Transverse colon (tissue), 4 donors: Measurements from ENCODE around the gene AOX1. TPM values are rescaled to one million over a fixed set of nuclear protein-coding genes. Genes with fewer than 3 reads are reported as not detected.

Source experiments
- DNase-seq: peaks from one replicate; pipeline ENCODE4 v3.0.0-alpha.2; 2019
- H3K27ac ChIP-seq, 4 donors: fragments of 200-600 bp; sonication (generic); 2 replicates each; pipeline ENCODE4 v1.5.1; 2016 to 2018; ENCODE audit warnings: inconsistent platforms in 4 of 4
- H3K27me3 ChIP-seq: fragments of 200-600 bp; sonication (generic); 2 replicates; pipeline ENCODE4 v1.5.1; 2017; ENCODE audit warnings: inconsistent platforms
- H3K36me3 ChIP-seq, 4 donors: fragments of 200-600 bp; sonication (generic); 2 replicates each; pipeline ENCODE4 v1.5.1; 2017 to 2019; ENCODE audit warnings: inconsistent platforms in 4 of 4
- H3K4me1 ChIP-seq, 4 donors: fragments of 200-600 bp; sonication (generic); 2 replicates each; pipeline ENCODE4 v1.5.1; 2017 to 2020; ENCODE audit warnings: inconsistent platforms in 4 of 4
- H3K4me3 ChIP-seq, 4 donors: fragments of 200-600 bp; sonication (generic); 1 replicate in 1 of 4; 2 replicates in 3 of 4; pipeline versions ENCODE4 v1.5.1 to v1.6.1; 2017 to 2019; ENCODE audit warnings: inconsistent platforms in 4 of 4
- H3K9me3 ChIP-seq, 2 donors: fragments of 200-600 bp; sonication (generic); 2 replicates each; pipeline ENCODE4 v1.5.1; 2017 to 2019; ENCODE audit warnings: inconsistent platforms in 2 of 2
- EP300 ChIP-seq: sonication (generic); formaldehyde crosslinking; IDR thresholded peaks from one replicate; pipeline ENCODE4 v1.6.1; 2017; ENCODE audit warnings: antibody characterized with exemption, low read depth
- POLR2A ChIP-seq: fragments of 450-650 bp; IDR thresholded peaks from one replicate; pipeline ENCODE4 v1.6.1; 2016; ENCODE audit warnings: antibody characterized with exemption, mild to moderate bottlenecking, moderate library complexity
- POLR2AphosphoS5 ChIP-seq, 3 donors: sonication (generic); formaldehyde crosslinking; IDR thresholded peaks; one replicate each; pipeline ENCODE4 v1.6.1; 2016; ENCODE audit warnings: antibody characterized with exemption in 3 of 3
- WGBS, 2 donors: methylation state at CpG; one replicate each; pipeline ENCODE4 v1.1.5; 2018; ENCODE audit warnings: low coverage in 1 of 2; 5-methylcytosine and 5-hydroxymethylcytosine counted together
- in situ Hi-C, 4 donors: fragments of 200-750 bp; cut with MboI; loops; one replicate each; pipeline versions ENCODE4 v1.15.0 to v1.15.1; 2017; ENCODE audit warnings: low sequenced_read_pairs in 3 of 4, low pct_ligation_motif_present in 1 of 4, low pct_unique_long_range_greater_than_20kb in 1 of 4
- intact Hi-C: fragments of 100-400 bp; cut with DNase I; formaldehyde crosslinking; loops from one replicate; pipeline ENCODE4 v1.15.1; 2023; ENCODE audit warnings: low total_unique reads
- total RNA-seq, 4 donors: library from RNA; depleted of rRNA; stranded (reverse); fragments of >200 nt; gene quantifications; one replicate each; pipeline ENCODE4 v1.1.0, GENCODE V29; 2016
- TF ChIP-seq, protein P1 (sequence below), 5 experiments: fragments of 200-600 bp in 3 of 5; fragments of 450-650 bp in 2 of 5; sonication (generic) in 3 of 5; IDR thresholded peaks; 1 replicate in 2 of 5; 2 replicates in 3 of 5; pipeline ENCODE4 v1.5.1; 2016 to 2017; ENCODE audit warnings: antibody characterized with exemption in 5 of 5, inconsistent platforms in 3 of 5, mild to moderate bottlenecking in 2 of 5, moderate library complexity in 1 of 5

Gene AOX1
- total RNA-seq, 4 donors from 2014 or later, result 12.0 to 28.1 (median 19.0) TPM

DNA sequence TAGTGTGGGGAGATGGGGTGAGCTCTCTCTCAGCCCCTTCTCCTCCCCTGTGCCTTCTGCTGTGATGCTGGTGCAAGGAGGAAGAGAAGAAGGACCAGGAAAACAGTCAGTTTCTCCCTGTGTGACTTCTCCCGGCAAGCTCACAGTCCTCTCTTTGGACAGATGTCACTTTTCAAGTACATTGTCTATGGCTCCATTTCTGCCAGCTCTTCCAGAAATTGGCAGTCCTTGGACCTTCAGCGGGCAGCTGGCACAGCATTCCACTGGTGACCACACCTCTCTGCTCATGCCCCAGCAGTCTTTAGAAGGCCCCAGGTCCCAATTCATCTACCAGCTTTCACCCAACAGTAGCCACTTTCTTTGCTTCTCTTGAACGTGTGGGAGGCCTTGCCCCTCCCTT is 63.9 kb downstream of the AOX1 start:
- TF ChIP-seq POLR2AphosphoS5 (IDR thresholded peaks at IDR 0.05) (no peak), EP300 (no peak), POLR2A (no peak)
- TF ChIP-seq, protein P1, sequence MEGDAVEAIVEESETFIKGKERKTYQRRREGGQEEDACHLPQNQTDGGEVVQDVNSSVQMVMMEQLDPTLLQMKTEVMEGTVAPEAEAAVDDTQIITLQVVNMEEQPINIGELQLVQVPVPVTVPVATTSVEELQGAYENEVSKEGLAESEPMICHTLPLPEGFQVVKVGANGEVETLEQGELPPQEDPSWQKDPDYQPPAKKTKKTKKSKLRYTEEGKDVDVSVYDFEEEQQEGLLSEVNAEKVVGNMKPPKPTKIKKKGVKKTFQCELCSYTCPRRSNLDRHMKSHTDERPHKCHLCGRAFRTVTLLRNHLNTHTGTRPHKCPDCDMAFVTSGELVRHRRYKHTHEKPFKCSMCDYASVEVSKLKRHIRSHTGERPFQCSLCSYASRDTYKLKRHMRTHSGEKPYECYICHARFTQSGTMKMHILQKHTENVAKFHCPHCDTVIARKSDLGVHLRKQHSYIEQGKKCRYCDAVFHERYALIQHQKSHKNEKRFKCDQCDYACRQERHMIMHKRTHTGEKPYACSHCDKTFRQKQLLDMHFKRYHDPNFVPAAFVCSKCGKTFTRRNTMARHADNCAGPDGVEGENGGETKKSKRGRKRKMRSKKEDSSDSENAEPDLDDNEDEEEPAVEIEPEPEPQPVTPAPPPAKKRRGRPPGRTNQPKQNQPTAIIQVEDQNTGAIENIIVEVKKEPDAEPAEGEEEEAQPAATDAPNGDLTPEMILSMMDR (IDR thresholded peaks at IDR 0.05), result no peak
- Histone ChIP-seq H3K4me1 (no peaks in the 10 kb centered on the region), H3K27me3 (no peaks in the 10 kb centered on the region), H3K27ac (no peak overlapping the region), H3K4me3 (no peak overlapping the region), H3K9me3 (no peaks in the 10 kb centered on the region), H3K36me3 (no peaks in the 10 kb centered on the region)
- 72 to 84% methylated on average over 2 to 3 of the region's 3 CpGs for WGBS, 2 donors
- DNase-seq, result no peak
- in situ Hi-C loops (no loop called here), intact Hi-C loops (no loop called here)

GRCh38 chr2:200650195-200650594 is 64.4 kb downstream of the AOX1 start:
- TF ChIP-seq EP300 (no peak), POLR2A (no peak), POLR2AphosphoS5 (IDR thresholded peaks at IDR 0.05) (no peak)
- TF ChIP-seq, protein P1 (IDR thresholded peaks at IDR 0.05), result no peak
- in situ Hi-C loops, result no loop called here
- Histone ChIP-seq H3K27ac (no peak overlapping the region), H3K4me3 (no peak overlapping the region), H3K36me3 (no peaks in the 10 kb centered on the region), H3K4me1 (no peaks in the 10 kb centered on the region), H3K9me3 (no peaks in the 10 kb centered on the region), H3K27me3 (no peaks in the 10 kb centered on the region)
- intact Hi-C loops, result no loop called here
- 43 to 70% methylated on average over 1 to 2 of the region's 2 CpGs for WGBS, 2 donors
- no peak for DNase-seq

DNA sequence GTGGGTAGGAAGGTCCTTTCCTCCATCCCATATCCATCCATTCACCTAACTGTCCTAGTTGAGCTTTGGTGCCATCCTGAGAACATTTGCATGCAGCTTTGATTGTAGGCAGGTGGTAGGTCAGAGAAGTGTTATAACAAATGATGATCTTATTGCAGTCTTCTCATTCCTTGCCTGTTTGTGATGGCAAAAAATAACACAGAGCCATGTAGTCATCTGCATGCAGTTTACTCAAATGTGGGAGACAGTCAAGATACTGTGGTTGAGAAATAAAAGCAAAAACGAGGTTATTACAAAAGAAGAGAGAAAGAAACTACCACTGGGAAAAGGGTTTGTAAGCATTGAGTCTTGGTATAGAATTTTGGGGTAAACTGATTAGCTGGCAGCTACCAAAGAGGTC is 66.3 kb downstream of the AOX1 start:
- Histone ChIP-seq H3K27me3 (no peaks in the 10 kb centered on the region), H3K4me3 (no peak overlapping the region), H3K27ac (no peak overlapping the region), H3K9me3 (no peaks in the 10 kb centered on the region), H3K36me3 (no peaks in the 10 kb centered on the region), H3K4me1 (no peaks in the 10 kb centered on the region)
- no peak for DNase-seq
- 60 to 70% methylated on average over 1 of the region's 1 CpG for WGBS, 2 donors
- intact Hi-C loops, result no loop called here
- TF ChIP-seq POLR2A, result no peak
- TF ChIP-seq POLR2AphosphoS5 (IDR thresholded peaks at IDR 0.05), result no peak
- TF ChIP-seq EP300, result no peak
- TF ChIP-seq, protein P1 (IDR thresholded peaks at IDR 0.05), result no peak
- in situ Hi-C loops, result no loop called here

GRCh38 chr2:200653021-200653420 is 67.2 kb downstream of the AOX1 start:
- in situ Hi-C loops, result no loop called here
- H3K27ac ChIP-seq, result no peak overlapping the region

More at GRCh38 chr2:200653021-200653420, 67.2 kb downstream of the AOX1 start:
- intact Hi-C loops, result no loop called here
- no peaks in the 10 kb centered on the region for H3K27me3 ChIP-seq
- no peak for TF ChIP-seq POLR2A
- TF ChIP-seq POLR2AphosphoS5 (IDR thresholded peaks at IDR 0.05), result no peak
- TF ChIP-seq, protein P1 (IDR thresholded peaks at IDR 0.05), result no peak
- no peak for TF ChIP-seq EP300
- DNase-seq, result no peak
- no peak overlapping the region for H3K4me3 ChIP-seq
- H3K9me3 ChIP-seq, result no peaks in the 10 kb centered on the region
- H3K36me3 ChIP-seq, result no peaks in the 10 kb centered on the region
- H3K4me1 ChIP-seq, result no peaks in the 10 kb centered on the region
- WGBS, 2 donors, result 85 to 100% methylated on average over 1 to 3 of the region's 3 CpGs
